ENCODE data around the gene RBM18. TPM values are rescaled to one million over a fixed set of nuclear protein-coding genes. Genes with fewer than 3 reads are reported as not detected.

RBM18 gene
- total RNA-seq, 3 donors from 2014 or later (not counting 1 experiment from before 2014, with no cell fraction given), result 24.9 to 30.9 (median 29.7) TPM

- Mint-ChIP-seq H3K4me3 (no peak overlapping the region), H3K27ac (no peak overlapping the region), H3K9me3 (no peaks in the 10 kb centered on the region), H3K27me3 (ENCODE audit: low read depth in 2 of 2) (peaks cover 5 to 7% of the 10 kb centered on the region in 2 donors), H3K4me1 (no peaks in the 10 kb centered on the region), H3K36me3 (no peaks in the 10 kb centered on the region)
- ATAC-seq (no peak), DNase-seq (no peak)
- 85% methylated on average over 4 of the region's 4 CpGs for WGBS (ENCODE audit: insufficient coverage)
- Histone ChIP-seq H3K4me1 (ENCODE audit: control insufficient read depth, insufficient read depth, low read length) (no peaks in the 10 kb centered on the region), H3K27me3 (ENCODE audit: control insufficient read depth, insufficient read depth, low read length) (no peaks in the 10 kb centered on the region), H3K9me3 (ENCODE audit: control insufficient read depth, insufficient read depth, low read length) (no peaks in the 10 kb centered on the region), H3K36me3 (ENCODE audit: control insufficient read depth, insufficient read depth, low read length) (no peaks in the 10 kb centered on the region), H3K4me3 (ENCODE audit: low read length) (no peak overlapping the region), H3K27ac (ENCODE audit: low read length) (no peak overlapping the region)
- no peak for TF ChIP-seq CTCF (IDR thresholded peaks at IDR 0.05)
- intact Hi-C loops (cut with micrococcal nuclease), result no loop called here
These were observed 66.8 kb downstream of the RBM18 start for GRCh38 chr9:122197882-122198281.

GRCh38 chr9:122197426-122197825, 67.2 kb downstream of the RBM18 start:
- peaks cover 5 to 7% of the 10 kb centered on the region in 2 donors for H3K27me3 Mint-ChIP-seq (ENCODE audit: low read depth in 2 of 2)
- no peaks in the 10 kb centered on the region for H3K9me3 Mint-ChIP-seq
- Histone ChIP-seq H3K9me3 (ENCODE audit: control insufficient read depth, insufficient read depth, low read length) (no peaks in the 10 kb centered on the region), H3K27me3 (ENCODE audit: control insufficient read depth, insufficient read depth, low read length) (no peaks in the 10 kb centered on the region), H3K27ac (ENCODE audit: low read length) (no peak overlapping the region), H3K4me3 (ENCODE audit: low read length) (no peak overlapping the region), H3K36me3 (ENCODE audit: control insufficient read depth, insufficient read depth, low read length) (no peaks in the 10 kb centered on the region), H3K4me1 (ENCODE audit: control insufficient read depth, insufficient read depth, low read length) (no peaks in the 10 kb centered on the region)
- no peaks in the 10 kb centered on the region for H3K36me3 Mint-ChIP-seq
- H3K4me1 Mint-ChIP-seq, result no peaks in the 10 kb centered on the region
- no peak overlapping the region for H3K4me3 Mint-ChIP-seq
- 83% methylated on average over 7 of the region's 7 CpGs for WGBS (ENCODE audit: insufficient coverage)
- H3K27ac Mint-ChIP-seq, result no peak overlapping the region
- DNase-seq (no peak), ATAC-seq (no peak)
- intact Hi-C loops (cut with micrococcal nuclease), result no loop called here
- no peak for TF ChIP-seq CTCF (IDR thresholded peaks at IDR 0.05)

DNA sequence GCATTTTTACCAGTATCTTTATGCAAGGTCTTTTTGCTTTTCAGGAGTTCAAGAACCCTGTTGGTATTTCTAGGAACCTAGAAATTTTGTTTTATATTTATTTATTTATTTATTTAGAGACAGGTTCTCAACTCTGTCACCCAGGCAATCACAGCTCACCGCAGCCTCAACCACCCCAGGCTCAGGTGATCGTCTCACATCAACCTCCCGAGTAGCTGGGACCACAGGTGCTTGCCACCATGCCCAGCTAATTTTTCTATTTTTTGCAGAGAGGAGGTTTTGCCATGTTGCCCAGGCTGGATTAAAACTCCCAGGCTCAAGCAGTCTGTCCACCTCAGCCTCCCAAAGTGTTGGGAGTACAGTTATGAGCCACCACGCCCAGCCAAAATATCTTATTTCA, 68.8 kb downstream of the RBM18 start:
- Histone ChIP-seq H3K4me1 (ENCODE audit: control insufficient read depth, insufficient read depth, low read length) (no peaks in the 10 kb centered on the region), H3K4me3 (ENCODE audit: low read length) (no peak overlapping the region), H3K27me3 (ENCODE audit: control insufficient read depth, insufficient read depth, low read length) (no peaks in the 10 kb centered on the region), H3K9me3 (ENCODE audit: control insufficient read depth, insufficient read depth, low read length) (no peaks in the 10 kb centered on the region), H3K27ac (ENCODE audit: low read length) (no peak overlapping the region), H3K36me3 (ENCODE audit: control insufficient read depth, insufficient read depth, low read length) (no peaks in the 10 kb centered on the region)
- Mint-ChIP-seq H3K36me3 (no peaks in the 10 kb centered on the region), H3K27me3 (ENCODE audit: low read depth in 2 of 2) (peaks cover 5 to 7% of the 10 kb centered on the region in 2 donors), H3K4me1 (no peaks in the 10 kb centered on the region), H3K9me3 (no peaks in the 10 kb centered on the region), H3K4me3 (no peak overlapping the region), H3K27ac (no peak overlapping the region)
- 92% methylated on average over 2 of the region's 4 CpGs for WGBS (ENCODE audit: insufficient coverage)
- intact Hi-C loops (cut with micrococcal nuclease), result no loop called here
- TF ChIP-seq CTCF (IDR thresholded peaks at IDR 0.05), result no peak
- no peak for DNase-seq
- ATAC-seq, result no peak

GRCh38 chr9:122193651-122194050, 71.0 kb downstream of the RBM18 start:
- H3K36me3 Mint-ChIP-seq, result no peaks in the 10 kb centered on the region
- Histone ChIP-seq H3K27me3 (ENCODE audit: control insufficient read depth, insufficient read depth, low read length) (no peaks in the 10 kb centered on the region), H3K9me3 (ENCODE audit: control insufficient read depth, insufficient read depth, low read length) (no peaks in the 10 kb centered on the region), H3K36me3 (ENCODE audit: control insufficient read depth, insufficient read depth, low read length) (no peaks in the 10 kb centered on the region), H3K4me3 (ENCODE audit: low read length) (no peak overlapping the region), H3K27ac (ENCODE audit: low read length) (no peak overlapping the region), H3K4me1 (ENCODE audit: control insufficient read depth, insufficient read depth, low read length) (no peaks in the 10 kb centered on the region)
- intact Hi-C loops (cut with micrococcal nuclease), result no loop called here
- ATAC-seq (no peak), DNase-seq (no peak)
- TF ChIP-seq CTCF (IDR thresholded peaks at IDR 0.05), result no peak
- H3K4me1 Mint-ChIP-seq, result no peaks in the 10 kb centered on the region
- no peaks in the 10 kb centered on the region for H3K9me3 Mint-ChIP-seq
- no peak overlapping the region for H3K4me3 Mint-ChIP-seq
- H3K27ac Mint-ChIP-seq, result no peak overlapping the region
- 95% methylated on average over 6 of the region's 6 CpGs for WGBS (ENCODE audit: insufficient coverage)
- peaks cover 5 to 7% of the 10 kb centered on the region in 2 donors for H3K27me3 Mint-ChIP-seq (ENCODE audit: low read depth in 2 of 2)

All from natural killer cell (primary cell).